Activated CD8-positive, alpha-beta memory T cell treated with anti-CD3 and anti-CD28 coated beads for 24 hours (primary cell): ENCODE data around the gene HLA-F.

ENCODE experiments used
- DNase-seq: peaks from one replicate; pipeline ENCODE4 v3.0.0-alpha.2; 2020

The HLA-F gene

DNA sequence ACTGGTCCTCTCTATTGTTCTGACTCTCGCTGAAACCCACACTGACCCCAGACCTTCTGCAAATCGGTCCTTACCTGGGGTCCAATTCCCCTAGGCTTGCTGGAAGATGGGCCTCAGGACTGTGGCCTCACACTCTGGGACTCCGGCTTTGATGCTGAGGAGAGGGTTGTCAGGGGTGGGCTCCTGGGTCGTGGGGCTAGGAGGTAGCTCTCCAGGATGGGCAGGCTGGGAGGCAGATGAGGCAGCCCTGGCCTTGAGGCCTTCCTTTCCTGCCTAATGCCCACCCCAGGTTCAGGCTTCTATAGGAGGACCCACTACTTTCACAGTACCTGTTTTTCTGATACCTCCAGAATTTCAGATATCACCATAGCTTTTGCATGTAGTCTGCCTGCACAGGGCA is 21.4 kb downstream of the HLA-F start:
- no peak for DNase-seq

GRCh38 chr6:29745386-29745785 is 22.2 kb downstream of the HLA-F start:
- no peak for DNase-seq

DNA sequence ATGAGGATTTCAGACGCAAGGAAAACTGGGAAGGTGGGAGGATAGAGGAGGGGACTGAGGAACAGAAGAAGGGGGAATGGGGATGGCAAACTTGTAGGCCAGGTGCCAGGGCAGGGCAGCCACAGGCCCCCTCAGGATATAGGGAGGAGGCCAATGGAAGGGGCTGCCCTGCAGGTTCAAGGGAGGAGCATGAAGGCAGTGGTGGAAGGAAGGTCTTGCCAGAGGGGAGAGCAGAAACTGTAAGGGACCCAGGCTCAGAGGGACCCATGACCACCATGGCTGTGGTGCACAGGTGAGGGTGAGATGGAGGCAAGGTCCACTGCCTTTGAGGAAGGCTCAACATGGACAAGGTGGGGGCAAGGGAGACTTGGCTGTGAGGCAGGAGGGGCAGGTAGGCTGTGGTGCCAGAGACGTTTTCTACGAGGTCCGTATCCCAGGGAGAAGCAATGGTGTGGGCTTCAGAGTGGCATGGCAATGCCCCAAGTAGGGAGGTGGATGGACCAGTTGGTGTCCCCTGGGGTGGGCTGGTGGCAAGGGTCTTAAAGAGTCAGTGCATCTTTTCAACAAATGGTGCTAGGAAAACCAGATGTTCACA is 22.7 kb downstream of the HLA-F start:
- no peak for DNase-seq

GRCh38 chr6:29746846-29747687 is 23.8 kb downstream of the HLA-F start:
- DNase-seq, result no peak

DNA sequence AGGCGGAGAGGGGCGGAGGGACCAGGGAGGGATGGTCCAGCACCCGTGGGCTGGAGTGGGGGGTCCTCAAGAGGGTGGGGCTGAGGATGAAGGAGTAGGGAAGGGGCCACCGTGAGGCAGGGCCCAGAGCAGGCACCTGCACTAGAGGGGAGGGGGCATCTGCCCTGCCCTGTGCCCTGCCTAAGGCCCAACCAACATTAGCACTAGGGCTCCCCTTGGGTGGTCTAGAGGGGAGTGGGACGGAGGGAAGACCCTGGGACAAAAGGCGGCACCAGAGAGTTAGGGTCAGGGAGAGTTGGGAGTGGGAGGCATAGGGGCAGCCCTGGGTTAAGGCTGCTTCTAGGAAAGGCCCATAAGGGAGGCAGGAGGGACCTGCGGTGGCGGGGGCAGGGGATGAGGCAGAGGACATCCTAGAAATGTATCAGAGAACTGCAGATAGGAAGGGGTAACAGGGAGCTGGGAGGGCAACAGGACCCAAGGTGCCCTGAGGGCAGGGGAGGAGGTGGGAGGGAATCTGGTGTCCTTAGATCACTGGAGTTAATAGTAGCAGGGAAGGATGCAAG is 24.5 kb downstream of the HLA-F start:
- no peak for DNase-seq

DNA sequence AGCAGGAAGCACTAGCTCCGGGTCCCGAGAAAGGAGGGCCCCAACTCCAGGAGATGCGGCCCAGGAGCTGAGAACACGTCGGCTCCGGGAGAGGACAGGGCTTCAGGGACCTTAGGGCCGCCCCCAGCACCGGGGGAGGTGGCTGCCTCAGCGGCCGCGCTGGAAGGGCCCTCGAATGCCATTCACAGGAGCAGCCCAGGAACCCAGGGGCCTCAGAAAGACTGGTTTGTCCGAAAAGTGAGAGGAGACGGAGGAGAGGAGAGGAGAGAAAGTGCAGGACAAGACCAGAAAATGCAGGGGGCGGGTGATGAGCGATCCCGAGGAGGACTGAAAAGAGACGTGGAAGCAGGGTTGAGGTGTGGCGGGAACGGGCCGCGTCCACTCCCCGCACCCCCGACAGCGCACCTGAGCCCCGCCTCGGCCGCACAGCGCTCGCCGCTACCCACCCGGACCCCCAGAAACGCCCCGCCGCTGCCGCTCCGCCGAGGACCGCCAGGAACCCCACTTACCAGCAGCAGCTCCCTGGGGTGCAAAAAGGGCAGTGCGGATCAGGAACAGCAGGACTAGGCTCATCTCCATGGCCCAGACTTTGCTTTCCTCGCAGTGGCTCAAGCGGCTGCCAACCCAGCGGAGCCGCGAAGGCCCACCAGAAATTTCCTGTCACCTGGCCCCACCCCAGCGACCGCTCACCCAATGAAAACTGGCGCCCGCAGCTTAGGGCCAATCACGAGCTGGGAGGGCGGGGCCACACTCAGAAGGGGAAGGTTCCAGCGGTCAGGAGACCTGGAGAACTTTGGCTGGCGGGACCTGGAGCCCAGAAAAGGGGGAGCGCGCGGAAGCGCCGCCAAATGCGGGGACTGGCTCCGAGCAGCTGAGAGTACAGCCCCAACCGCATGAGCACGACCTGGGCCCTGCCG is 25.4 kb downstream of the HLA-F start:
- peak; percentile 92 for DNase-seq

GRCh38 chr6:29749308-29749662 is 26.1 kb downstream of the HLA-F start:
- DNase-seq, result no peak

DNA sequence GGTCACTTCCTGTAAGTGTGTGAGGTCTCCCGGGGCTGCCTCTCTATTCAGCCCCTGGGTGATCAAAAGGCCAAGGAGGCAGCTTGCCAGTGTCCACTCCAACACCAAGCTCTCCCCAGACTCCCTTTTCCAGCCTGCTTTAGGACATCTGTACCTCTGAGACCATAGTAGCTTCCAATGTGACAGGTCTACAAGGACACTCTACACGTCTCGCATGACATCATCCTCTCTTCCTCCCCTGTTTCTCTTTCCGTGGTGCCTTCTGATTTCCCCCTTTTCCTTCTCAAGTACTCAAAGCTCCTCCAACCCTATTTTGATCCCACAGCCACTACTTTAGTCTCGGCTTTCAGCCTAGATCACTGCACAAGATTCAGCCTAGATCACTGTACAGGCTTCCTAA is 26.4 kb downstream of the HLA-F start:
- no peak for DNase-seq

- peak; percentile 52 for DNase-seq
These were observed 27.5 kb downstream of the HLA-F start for GRCh38 chr6:29750709-29751108.

GRCh38 chr6:29751480-29751879 is 28.2 kb downstream of the HLA-F start:
- DNase-seq, result peak; percentile 53

GRCh38 chr6:29752451-29753308 is 29.4 kb downstream of the HLA-F start:
- peak; percentile 91 for DNase-seq

DNA sequence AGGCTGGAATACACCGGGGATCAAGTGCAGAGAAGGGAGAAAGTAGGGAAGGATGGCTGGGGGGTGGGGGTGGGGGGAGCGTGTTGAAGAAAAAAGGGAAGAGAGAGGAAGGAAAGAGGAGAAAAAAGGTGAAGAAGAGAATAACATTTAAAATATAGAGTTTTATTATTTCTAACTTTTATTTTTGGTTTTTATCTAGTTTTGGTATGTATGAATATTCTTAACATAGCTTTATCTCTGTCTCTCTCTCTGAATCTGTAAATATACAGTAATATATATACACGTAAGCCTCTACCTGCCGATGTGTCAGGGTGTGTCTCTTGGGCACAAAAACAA is 30.0 kb downstream of the HLA-F start:
- no peak for DNase-seq

DNA sequence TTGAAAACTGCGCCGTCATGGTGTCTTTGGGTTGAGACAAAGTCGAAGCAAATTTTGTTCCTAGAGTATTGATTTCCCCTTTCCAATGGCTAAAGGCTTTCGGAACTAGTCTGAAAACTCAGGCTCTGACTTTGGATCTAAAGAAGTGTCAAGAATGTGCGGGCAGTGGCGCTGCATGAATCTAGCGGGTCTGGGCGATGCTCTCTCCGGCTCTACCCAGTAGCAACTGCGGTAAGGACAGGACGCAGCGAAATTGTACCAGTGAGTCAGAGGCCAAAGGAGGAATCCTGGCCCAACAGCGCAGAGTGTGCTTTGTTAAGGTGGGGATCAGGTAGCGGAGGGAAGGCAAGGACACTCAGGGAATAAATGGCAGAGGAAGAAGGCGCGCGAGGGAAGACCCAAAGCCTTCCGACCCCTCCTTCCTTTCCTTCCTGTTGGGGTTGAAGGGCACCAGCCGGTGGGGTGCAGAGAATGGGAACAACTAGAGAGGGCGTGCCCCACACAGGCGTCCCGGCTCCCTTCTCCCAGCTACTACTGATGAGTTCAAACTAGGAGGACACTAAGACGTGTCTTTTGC is 32.1 kb downstream of the HLA-F start:
- DNase-seq, result peak; percentile 38

- DNase-seq, result no peak
These were observed 34.0 kb downstream of the HLA-F start for GRCh38 chr6:29757282-29757681.

DNA sequence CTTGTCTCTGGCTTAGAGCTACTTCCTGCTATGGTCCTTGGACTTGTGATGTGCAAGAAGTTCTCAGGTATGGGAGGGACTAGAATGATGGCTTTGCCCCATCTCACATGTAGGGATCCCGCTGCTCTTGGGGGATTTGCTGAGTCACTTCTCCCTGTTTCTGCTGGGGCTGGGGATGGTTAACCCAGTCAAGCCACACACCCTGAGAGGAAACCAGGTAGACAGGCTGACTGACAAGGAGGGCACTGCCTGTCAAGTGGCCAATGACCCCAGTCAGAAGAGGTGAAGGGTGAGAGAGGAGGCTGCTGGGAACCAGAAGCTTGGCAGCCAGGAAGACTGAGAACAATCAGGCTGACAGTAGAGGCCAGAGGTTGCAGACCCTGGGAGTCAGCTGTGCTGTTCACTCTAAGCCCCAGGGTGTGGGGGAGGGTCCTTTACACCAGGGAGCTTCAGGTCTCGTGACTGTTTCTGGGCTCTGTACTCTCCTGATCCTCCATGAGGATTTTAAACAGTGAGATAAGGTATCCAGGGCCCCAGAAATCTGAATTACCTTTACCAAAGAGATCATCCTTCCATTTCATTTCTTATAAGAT is 34.6 kb downstream of the HLA-F start:
- no peak for DNase-seq

DNA sequence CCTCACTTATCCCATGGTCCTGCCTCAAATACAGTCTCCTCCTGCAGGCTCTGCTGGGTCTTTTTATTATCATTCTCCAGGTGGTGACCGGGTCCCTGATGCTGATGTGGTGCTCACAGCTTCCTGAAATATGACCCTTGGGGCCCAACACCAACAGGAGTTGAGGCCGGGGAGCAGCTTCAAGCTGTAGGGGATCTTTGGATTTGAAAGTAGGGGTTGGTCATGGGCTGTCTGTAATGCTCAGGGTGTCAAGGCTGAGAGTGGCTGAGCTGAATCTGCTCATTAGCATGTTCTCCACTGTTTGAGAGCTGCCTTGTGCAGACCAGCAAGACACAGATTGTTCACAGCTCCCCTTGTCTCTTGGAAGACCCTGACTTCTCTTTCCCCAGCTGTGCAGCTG is 35.5 kb downstream of the HLA-F start:
- DNase-seq, result no peak

GRCh38 chr6:29759457-29759856 is 36.2 kb downstream of the HLA-F start:
- DNase-seq, result no peak

DNA sequence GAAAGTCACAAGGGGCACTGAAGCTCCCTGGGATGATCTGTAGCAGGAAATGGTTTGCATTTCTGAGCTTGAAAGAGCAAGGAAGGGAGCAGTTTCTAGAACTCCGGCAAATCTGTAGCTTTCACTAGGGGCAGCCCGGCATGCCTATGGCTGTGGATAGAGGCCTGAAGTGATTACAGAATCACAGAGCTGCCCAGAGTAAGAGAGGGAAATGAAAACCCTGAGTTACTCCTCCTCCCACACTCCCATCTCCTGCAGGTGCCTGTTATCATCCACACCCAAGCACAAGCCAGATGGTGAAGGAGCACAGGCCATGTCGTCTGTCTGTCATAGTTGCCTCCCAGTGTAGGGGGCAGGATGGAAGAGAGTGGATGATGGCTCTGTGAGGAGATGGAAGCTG is 37.1 kb downstream of the HLA-F start:
- DNase-seq, result no peak

DNA sequence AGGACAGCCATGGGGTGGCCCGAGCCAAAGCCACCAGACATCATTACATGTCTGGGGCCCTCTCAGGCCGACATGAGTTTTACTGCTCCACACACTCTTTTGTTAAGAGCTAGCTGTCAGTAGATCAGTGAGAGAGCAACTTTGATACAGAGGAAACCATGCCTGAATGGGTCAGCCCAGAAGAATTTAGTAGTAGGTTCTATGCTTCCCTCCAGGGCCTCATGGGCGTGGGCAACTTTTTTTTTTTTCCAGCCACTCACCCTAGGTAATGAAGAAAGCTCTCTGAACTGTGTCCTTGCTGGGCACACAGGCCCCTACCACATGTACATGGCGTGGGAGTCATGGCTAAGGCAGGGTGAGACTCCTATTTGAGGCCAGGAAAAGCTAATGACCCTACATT is 38.8 kb downstream of the HLA-F start:
- DNase-seq, result peak; percentile 38

DNA sequence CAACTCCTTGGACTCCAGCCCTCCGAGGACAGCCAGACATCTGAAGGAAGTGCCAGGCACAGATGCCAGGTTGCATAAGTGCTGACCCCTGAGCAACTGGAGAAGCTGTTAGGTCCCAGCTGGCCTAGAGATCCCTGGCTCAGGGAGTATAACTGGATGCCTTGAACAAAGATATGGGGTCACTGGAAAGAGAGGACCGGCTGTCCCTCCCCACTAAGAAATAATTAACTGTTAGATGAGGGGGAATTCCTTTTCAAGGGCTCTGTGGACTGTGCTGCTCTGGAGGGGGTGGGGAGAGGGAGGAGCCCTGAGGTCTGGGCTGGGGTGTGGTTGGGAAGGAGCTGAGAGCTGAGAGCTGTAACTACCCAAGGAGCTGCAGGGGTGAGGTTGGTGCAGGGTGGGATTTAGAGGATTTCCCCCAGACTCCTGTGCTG is 39.6 kb downstream of the HLA-F start:
- peak; percentile 28 for DNase-seq

DNA sequence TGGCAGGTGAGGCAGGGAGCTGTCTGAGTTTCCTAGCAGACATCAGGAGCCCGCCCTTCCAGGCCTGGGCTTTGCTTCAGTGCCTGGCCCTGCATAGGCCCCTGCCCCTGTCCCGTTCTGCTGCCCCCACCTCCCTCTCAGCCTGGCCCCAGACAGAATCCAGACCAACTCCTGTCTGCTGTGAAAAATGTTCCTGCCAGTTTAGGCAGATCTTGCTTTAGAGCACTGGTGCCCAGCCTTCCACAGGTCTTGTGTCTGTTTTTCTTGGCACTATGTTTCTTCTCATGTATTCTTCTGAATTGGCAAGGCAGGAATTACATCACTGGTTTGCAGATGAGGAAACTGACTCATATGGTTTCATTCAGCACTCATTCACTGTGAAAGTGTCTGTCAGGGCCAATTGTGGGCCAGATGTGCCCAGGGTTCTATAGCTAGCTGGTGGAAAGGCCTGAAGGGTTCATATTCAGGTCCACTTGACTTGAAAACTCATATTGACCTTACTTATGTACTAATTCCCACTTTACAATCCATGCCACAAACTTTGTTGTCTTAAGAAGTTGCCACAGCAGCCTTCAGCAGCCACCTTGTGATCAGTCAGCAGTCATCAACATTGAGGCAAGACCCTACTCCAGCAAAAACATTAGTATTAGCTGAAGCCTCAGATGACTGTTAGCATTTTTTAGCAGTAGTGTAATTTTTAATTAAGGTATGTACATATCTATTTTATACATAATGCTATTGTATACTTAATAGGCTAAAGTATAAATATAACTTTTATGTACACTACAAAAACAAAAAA is 40.5 kb downstream of the HLA-F start:
- DNase-seq, result peak; percentile 57
